ENCODE results near the gene MINDY3. TPM values are rescaled to one million over a fixed set of nuclear protein-coding genes. Genes with fewer than 3 reads are reported as not detected.

The MINDY3 gene
- total RNA-seq, 1 experiment from 2014 or later, result 10.4 TPM

DNA sequence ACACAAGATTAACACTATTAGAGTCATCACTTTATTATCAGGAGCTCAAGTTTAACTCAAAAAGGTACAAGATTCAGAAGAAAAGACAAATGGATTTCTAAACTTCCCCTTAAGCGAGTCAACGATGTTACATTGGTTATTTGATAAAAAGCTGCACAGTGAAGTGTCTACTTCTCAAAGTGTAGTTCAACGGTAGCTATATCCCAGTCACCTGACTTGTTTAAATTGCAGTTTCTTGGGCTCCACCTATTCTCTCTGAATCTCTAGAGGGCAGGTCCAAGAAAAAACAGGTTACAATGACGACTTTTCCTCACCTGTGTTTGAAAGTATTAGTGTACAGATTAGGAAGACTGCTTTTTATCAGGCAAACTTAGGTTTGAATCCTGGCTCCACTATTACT lies 16.6 kb downstream of the MINDY3 start:
- ChIA-PET CTCF (no interaction called here), POLR2A (no interaction called here)
- Histone ChIP-seq H3K27me3 (ENCODE audit: control insufficient read depth, insufficient read depth, low read length) (no peaks in the 10 kb centered on the region), H3K27ac (ENCODE audit: low read length) (no peak overlapping the region), H3K4me1 (ENCODE audit: control insufficient read depth, insufficient read depth, low read length) (no peaks in the 10 kb centered on the region), H3K4me3 (ENCODE audit: low read depth in 2 of 2, low read length in 2 of 2) (no peak overlapping the region), H3K9me3 (ENCODE audit: control insufficient read depth, insufficient read depth, low read depth, low read length) (no peaks in the 10 kb centered on the region), H3K36me3 (ENCODE audit: control insufficient read depth, insufficient read depth, low read length) (no peaks in the 10 kb centered on the region)
- intact Hi-C loops (cut with micrococcal nuclease; ENCODE audit: unreplicated experiment) (no loop called here), in situ Hi-C loops (cut with HindIII; ENCODE audit: low pct_unique_long_range_greater_than_20kb, low sequenced_read_pairs) (no loop called here)
- ATAC-seq (no peak), DNase-seq (ENCODE audit: low read depth, low spot score) (no peak)
- no TSS peak for BruUV-seq (replicated peaks)
- no peak for TF ChIP-seq POLR2AphosphoS5 (IDR thresholded peaks at IDR 0.05; ENCODE audit: low read depth, low read length)
- TF ChIP-seq, protein P1, sequence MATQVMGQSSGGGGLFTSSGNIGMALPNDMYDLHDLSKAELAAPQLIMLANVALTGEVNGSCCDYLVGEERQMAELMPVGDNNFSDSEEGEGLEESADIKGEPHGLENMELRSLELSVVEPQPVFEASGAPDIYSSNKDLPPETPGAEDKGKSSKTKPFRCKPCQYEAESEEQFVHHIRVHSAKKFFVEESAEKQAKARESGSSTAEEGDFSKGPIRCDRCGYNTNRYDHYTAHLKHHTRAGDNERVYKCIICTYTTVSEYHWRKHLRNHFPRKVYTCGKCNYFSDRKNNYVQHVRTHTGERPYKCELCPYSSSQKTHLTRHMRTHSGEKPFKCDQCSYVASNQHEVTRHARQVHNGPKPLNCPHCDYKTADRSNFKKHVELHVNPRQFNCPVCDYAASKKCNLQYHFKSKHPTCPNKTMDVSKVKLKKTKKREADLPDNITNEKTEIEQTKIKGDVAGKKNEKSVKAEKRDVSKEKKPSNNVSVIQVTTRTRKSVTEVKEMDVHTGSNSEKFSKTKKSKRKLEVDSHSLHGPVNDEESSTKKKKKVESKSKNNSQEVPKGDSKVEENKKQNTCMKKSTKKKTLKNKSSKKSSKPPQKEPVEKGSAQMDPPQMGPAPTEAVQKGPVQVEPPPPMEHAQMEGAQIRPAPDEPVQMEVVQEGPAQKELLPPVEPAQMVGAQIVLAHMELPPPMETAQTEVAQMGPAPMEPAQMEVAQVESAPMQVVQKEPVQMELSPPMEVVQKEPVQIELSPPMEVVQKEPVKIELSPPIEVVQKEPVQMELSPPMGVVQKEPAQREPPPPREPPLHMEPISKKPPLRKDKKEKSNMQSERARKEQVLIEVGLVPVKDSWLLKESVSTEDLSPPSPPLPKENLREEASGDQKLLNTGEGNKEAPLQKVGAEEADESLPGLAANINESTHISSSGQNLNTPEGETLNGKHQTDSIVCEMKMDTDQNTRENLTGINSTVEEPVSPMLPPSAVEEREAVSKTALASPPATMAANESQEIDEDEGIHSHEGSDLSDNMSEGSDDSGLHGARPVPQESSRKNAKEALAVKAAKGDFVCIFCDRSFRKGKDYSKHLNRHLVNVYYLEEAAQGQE (IDR thresholded peaks at IDR 0.05; ENCODE audit: insufficient read depth in 1 of 2, low read depth in 2 of 2, low read length in 1 of 2), result no peak
- no peak for TF ChIP-seq CTCF (IDR thresholded peaks at IDR 0.05)
- no peak for TF ChIP-seq SIN3A (IDR thresholded peaks at IDR 0.05; ENCODE audit: borderline replicate concordance, insufficient read depth, low read depth, low read length)
- TF ChIP-seq TCF7L2 (IDR thresholded peaks at IDR 0.05; ENCODE audit: low read depth, low read length), result no peak

- ChIA-PET CTCF (no interaction called here), POLR2A (no interaction called here)
- no peaks in the 10 kb centered on the region for H3K36me3 ChIP-seq (ENCODE audit: control insufficient read depth, insufficient read depth, low read length)
- no peak overlapping the region for H3K4me3 ChIP-seq (ENCODE audit: low read depth in 2 of 2, low read length in 2 of 2)
- DNase-seq (ENCODE audit: low read depth, low spot score) (no peak), ATAC-seq (no peak)
- intact Hi-C loops (cut with micrococcal nuclease; ENCODE audit: unreplicated experiment) (no loop called here), in situ Hi-C loops (cut with HindIII; ENCODE audit: low pct_unique_long_range_greater_than_20kb, low sequenced_read_pairs) (no loop called here)
- H3K9me3 ChIP-seq (ENCODE audit: control insufficient read depth, insufficient read depth, low read depth, low read length), result no peaks in the 10 kb centered on the region
- no peaks in the 10 kb centered on the region for H3K27me3 ChIP-seq (ENCODE audit: control insufficient read depth, insufficient read depth, low read length)
- no peaks in the 10 kb centered on the region for H3K4me1 ChIP-seq (ENCODE audit: control insufficient read depth, insufficient read depth, low read length)
- BruUV-seq (replicated peaks), result no TSS peak
- H3K27ac ChIP-seq (ENCODE audit: low read length), result no peak overlapping the region
- no peak for TF ChIP-seq CTCF (IDR thresholded peaks at IDR 0.05)
These were observed 17.6 kb downstream of the MINDY3 start for GRCh38 chr10:15842556-15843169.

Measured in Panc1 (cell line).